Astrocyte (in vitro differentiated cells and primary cell): ENCODE measurements around the gene RAB3GAP2. TPM values are rescaled to one million over a fixed set of nuclear protein-coding genes. Genes with fewer than 3 reads are reported as not detected.

Source experiments
- DNase-seq: peaks from one replicate; pipeline ENCODE4 v3.0.0-alpha.2; 2010; ENCODE audit warnings: low read depth
- FAIRE-seq: peaks from 2 replicates; lab custom pipeline; 2011; peaks lifted over from hg19 to GRCh38; lab: Jason Lieb, UNC
- H2AFZ ChIP-seq: 2 replicates; pipeline ENCODE4 v1.6.0; 2012; ENCODE audit warnings: low read depth, low read length, inconsistent platforms
- H3K27ac ChIP-seq: 2 replicates; pipeline ENCODE4 v1.5.1; 2011; ENCODE audit warnings: low read depth, low read length, inconsistent platforms
- H3K27me3 ChIP-seq: 2 replicates; pipeline ENCODE4 v1.6.0; 2011; ENCODE audit warnings: low read length, inconsistent platforms; ENCODE audit not compliant: insufficient read depth
- H3K36me3 ChIP-seq: 2 replicates; pipeline ENCODE4 v1.5.1; 2011; ENCODE audit warnings: low read length, inconsistent platforms; ENCODE audit not compliant: insufficient read depth
- H3K4me1 ChIP-seq: 2 replicates; pipeline ENCODE4 v1.5.1; 2011; ENCODE audit warnings: low read length, inconsistent platforms; ENCODE audit not compliant: insufficient read depth
- H3K4me2 ChIP-seq: 2 replicates; pipeline ENCODE4 v1.6.0; 2012; ENCODE audit warnings: low read length, inconsistent platforms
- H3K4me3 ChIP-seq: 2 replicates; pipeline ENCODE4 v1.5.1; 2011; ENCODE audit warnings: low read depth, mild to moderate bottlenecking, low read length, inconsistent platforms; ENCODE audit not compliant: insufficient read depth
- H3K79me2 ChIP-seq: 2 replicates; pipeline ENCODE4 v1.6.0; 2012; ENCODE audit warnings: mild to moderate bottlenecking, low read length, inconsistent platforms; ENCODE audit not compliant: insufficient read depth
- H3K9ac ChIP-seq: 2 replicates; pipeline ENCODE4 v1.6.0; 2012; ENCODE audit warnings: mild to moderate bottlenecking, low read length, inconsistent platforms
- H3K9me3 ChIP-seq: 2 replicates; pipeline ENCODE4 v1.5.1; 2012; ENCODE audit warnings: low read depth, mild to moderate bottlenecking, low read length, inconsistent platforms; ENCODE audit not compliant: insufficient read depth
- H4K20me1 ChIP-seq: 2 replicates; pipeline ENCODE4 v1.6.0; 2012; ENCODE audit warnings: low read length, inconsistent platforms; ENCODE audit not compliant: insufficient read depth
- H3K27ac Mint-ChIP-seq: one replicate; pipeline ENCODE4 v1.8.0; 2021; ENCODE audit warnings: mild to moderate bottlenecking, mixed read lengths; ENCODE audit not compliant: unreplicated experiment
- H3K27me3 Mint-ChIP-seq: one replicate; pipeline ENCODE4 v1.8.0; 2021; ENCODE audit warnings: low read depth, mixed read lengths; ENCODE audit not compliant: unreplicated experiment
- H3K36me3 Mint-ChIP-seq: one replicate; pipeline ENCODE4 v1.8.0; 2021; ENCODE audit warnings: low read depth, mixed read lengths; ENCODE audit not compliant: unreplicated experiment
- H3K4me1 Mint-ChIP-seq: one replicate; pipeline ENCODE4 v1.8.0; 2021; ENCODE audit warnings: low read depth, mixed read lengths; ENCODE audit not compliant: unreplicated experiment
- H3K4me3 Mint-ChIP-seq: one replicate; pipeline ENCODE4 v1.8.0; 2021; ENCODE audit warnings: mild to moderate bottlenecking, moderate library complexity, mixed read lengths; ENCODE audit not compliant: unreplicated experiment
- H3K9me3 Mint-ChIP-seq: one replicate; pipeline ENCODE4 v1.8.0; 2021; ENCODE audit warnings: mild to moderate bottlenecking, mixed read lengths; ENCODE audit not compliant: unreplicated experiment
- CTCF ChIP-seq: IDR thresholded peaks from 2 replicates; pipeline ENCODE4 v1.5.1; 2011; ENCODE audit warnings: low read depth, mild to moderate bottlenecking, inconsistent platforms, low read length, moderate library complexity; ENCODE audit not compliant: insufficient read depth
- EZH2 ChIP-seq: IDR thresholded peaks from 2 replicates; pipeline ENCODE4 v1.6.1; 2012; ENCODE audit warnings: mild to moderate bottlenecking, low read length, inconsistent platforms; ENCODE audit not compliant: insufficient read depth
- total RNA-seq: library from RNA; stranded (reverse); gene quantifications from 2 replicates; pipeline ENCODE4 v1.2.1, GENCODE V29; 2021

RAB3GAP2 gene
- total RNA-seq, 1 donor from 2014 or later, result 68.1 TPM

- TF ChIP-seq CTCF, result no peak
- no peak for TF ChIP-seq EZH2
- FAIRE-seq, result no peak
- H3K27me3 ChIP-seq, result no peaks in the 10 kb centered on the region
- H3K27ac Mint-ChIP-seq, result no peak overlapping the region
- H3K4me1 ChIP-seq, result no peaks in the 10 kb centered on the region
- no peak for DNase-seq
- H3K4me3 Mint-ChIP-seq, result no peak overlapping the region
- H4K20me1 ChIP-seq, result no peaks in the 10 kb centered on the region
- H3K9me3 Mint-ChIP-seq, result no peaks in the 10 kb centered on the region
- H3K27me3 Mint-ChIP-seq, result no peaks in the 10 kb centered on the region
- peaks cover 2% of the 10 kb centered on the region for H3K4me1 Mint-ChIP-seq
- H3K9ac ChIP-seq, result no peak overlapping the region
- H3K79me2 ChIP-seq, result no peaks in the 10 kb centered on the region
- peaks cover 18% of the 10 kb centered on the region for H3K36me3 ChIP-seq
- H2AFZ ChIP-seq, result no peak overlapping the region
- peaks cover 10% of the 10 kb centered on the region for H3K36me3 Mint-ChIP-seq
- H3K4me2 ChIP-seq, result no peak overlapping the region
- no peak overlapping the region for H3K27ac ChIP-seq
- H3K9me3 ChIP-seq, result no peaks in the 10 kb centered on the region
- H3K4me3 ChIP-seq, result no peak overlapping the region
Observed at GRCh38 chr1:220139966-220140365, 132.3 kb downstream of the RAB3GAP2 start.

- Mint-ChIP-seq H3K4me3 (no peak overlapping the region), H3K4me1 (peaks cover 2% of the 10 kb centered on the region), H3K36me3 (peaks cover 15% of the 10 kb centered on the region), H3K9me3 (no peaks in the 10 kb centered on the region), H3K27ac (no peak overlapping the region), H3K27me3 (no peaks in the 10 kb centered on the region)
- no peaks in the 10 kb centered on the region for H3K27me3 ChIP-seq
- DNase-seq (no peak), FAIRE-seq (no peak)
- H3K4me1 ChIP-seq, result no peaks in the 10 kb centered on the region
- H3K9ac ChIP-seq, result no peak overlapping the region
- no peaks in the 10 kb centered on the region for H3K9me3 ChIP-seq
- H3K4me2 ChIP-seq, result no peak overlapping the region
- H4K20me1 ChIP-seq, result no peaks in the 10 kb centered on the region
- H3K36me3 ChIP-seq, result peaks cover 24% of the 10 kb centered on the region
- H3K79me2 ChIP-seq, result no peaks in the 10 kb centered on the region
- H3K27ac ChIP-seq, result no peak overlapping the region
- H2AFZ ChIP-seq, result no peak overlapping the region
- H3K4me3 ChIP-seq, result no peak overlapping the region
- TF ChIP-seq CTCF (no peak), EZH2 (no peak)
Observed at GRCh38 chr1:220137019-220137786, 135.1 kb downstream of the RAB3GAP2 start.

GRCh38 chr1:220135755-220136154 is 136.5 kb downstream of the RAB3GAP2 start:
- Mint-ChIP-seq H3K4me1 (peaks cover 2% of the 10 kb centered on the region), H3K4me3 (no peak overlapping the region), H3K27ac (no peak overlapping the region), H3K27me3 (no peaks in the 10 kb centered on the region), H3K9me3 (no peaks in the 10 kb centered on the region), H3K36me3 (peaks cover 15% of the 10 kb centered on the region)
- FAIRE-seq (no peak), DNase-seq (no peak)
- no peaks in the 10 kb centered on the region for H3K79me2 ChIP-seq
- no peaks in the 10 kb centered on the region for H4K20me1 ChIP-seq
- no peak overlapping the region for H3K4me3 ChIP-seq
- H2AFZ ChIP-seq, result no peak overlapping the region
- H3K9me3 ChIP-seq, result no peaks in the 10 kb centered on the region
- no peak overlapping the region for H3K27ac ChIP-seq
- peaks cover 18% of the 10 kb centered on the region for H3K36me3 ChIP-seq
- TF ChIP-seq EZH2, result no peak
- TF ChIP-seq CTCF, result no peak
- no peak overlapping the region for H3K4me2 ChIP-seq
- H3K9ac ChIP-seq, result no peak overlapping the region
- H3K4me1 ChIP-seq, result no peaks in the 10 kb centered on the region
- H3K27me3 ChIP-seq, result no peaks in the 10 kb centered on the region
